Tibial nerve (tissue), 4 donors: Measurements from ENCODE around the gene ZFPM1.

Experiments used
- CTCF ChIP-seq, 5 experiments: fragments of 200-600 bp in 3 of 5; fragments of 450-650 bp in 2 of 5; sonication (generic) in 3 of 5; IDR thresholded peaks; one replicate each; pipeline ENCODE4 v1.5.1; 2016 to 2019; ENCODE audit warnings: antibody characterized with exemption in 5 of 5, mild to moderate bottlenecking in 3 of 5, moderate library complexity in 2 of 5
- EP300 ChIP-seq, 2 donors: sonication (generic); formaldehyde crosslinking; IDR thresholded peaks; one replicate each; pipeline ENCODE4 v1.6.1; 2017; ENCODE audit warnings: antibody characterized with exemption in 2 of 2, mild to moderate bottlenecking in 1 of 2
- POLR2A ChIP-seq, 2 donors: fragments of 450-650 bp; IDR thresholded peaks; one replicate each; pipeline ENCODE4 v1.6.1; 2017; ENCODE audit warnings: antibody characterized with exemption in 2 of 2, mild to moderate bottlenecking in 2 of 2, moderate library complexity in 2 of 2

- TF ChIP-seq POLR2A (IDR thresholded peaks at IDR 0.05) (no peak), CTCF (IDR thresholded peaks at IDR 0.05) (no peak), EP300 (IDR thresholded peaks at IDR 0.05) (no peak)
These were observed 128.0 kb downstream of the ZFPM1 start for GRCh38 chr16:88581033-88581432.
